HepG2 (cell line): Measurements from ENCODE around the gene UBASH3A. TPM values are rescaled to one million over a fixed set of nuclear protein-coding genes. Genes with fewer than 3 reads are reported as not detected.
A peak's percentile ranks its signal among the peaks of the same experiment; 100 is the strongest.

Experiments
- ASH2L ChIP-seq: fragments of 300-600, 200-600 bp; sonication (generic); IDR thresholded peaks from 2 replicates; pipeline ENCODE4 v1.7.0; 2017; ENCODE audit warnings: low read depth, mild to moderate bottlenecking, moderate library complexity, mixed read lengths, low read length; ENCODE audit not compliant: insufficient read length
- ATF2 ChIP-seq: sonication (generic); formaldehyde crosslinking; IDR thresholded peaks from 2 replicates; pipeline ENCODE4 v1.4.0; 2020; ENCODE audit warnings: missing genetic modification reagents
- GRHL1 ChIP-seq: sonication (generic); formaldehyde crosslinking; conservative IDR thresholded peaks from 2 replicates; pipeline ENCODE4 v1.8.0; 2022; ENCODE audit warnings: missing genetic modification reagents
- NFIC ChIP-seq: IDR thresholded peaks from 2 replicates; pipeline ENCODE4 v1.6.1; 2012; ENCODE audit warnings: mild to moderate bottlenecking, low read length, inconsistent platforms
- RFXAP ChIP-seq: sonication (generic); formaldehyde crosslinking; IDR thresholded peaks from 2 replicates; pipeline ENCODE4 v1.4.0; 2020; ENCODE audit warnings: missing genetic modification reagents, borderline replicate concordance
- RXRA ChIP-seq: sonication (generic); formaldehyde crosslinking; IDR thresholded peaks from 2 replicates; pipeline ENCODE4 v1.5.1; 2020; ENCODE audit warnings: missing genetic modification reagents
- SALL2 ChIP-seq: sonication (generic); formaldehyde crosslinking; IDR thresholded peaks from 2 replicates; pipeline ENCODE4 v1.8.1; 2023; ENCODE audit warnings: mild to moderate bottlenecking, missing genetic modification reagents, inconsistent platforms
- SSRP1 ChIP-seq: IDR thresholded peaks from 2 replicates; pipeline ENCODE4 v1.6.1; 2016; ENCODE audit warnings: control low read depth
- THAP11 ChIP-seq: IDR thresholded peaks from 2 replicates; pipeline ENCODE4 v1.6.1; 2016; ENCODE audit warnings: missing biosample characterization, missing genetic modification reagents
- ZBTB20 ChIP-seq: sonication (generic); formaldehyde crosslinking; IDR thresholded peaks from 2 replicates; pipeline ENCODE4 v1.8.1; 2023; ENCODE audit warnings: missing genetic modification reagents, low read depth, mild to moderate bottlenecking, borderline replicate concordance
- ZEB1 ChIP-seq: IDR thresholded peaks from 2 replicates; pipeline ENCODE4 v1.6.1; 2012; ENCODE audit warnings: mild to moderate bottlenecking, low read depth, inconsistent platforms; ENCODE audit not compliant: insufficient replicate concordance
- ZNF331 ChIP-seq: sonication (generic); formaldehyde crosslinking; IDR thresholded peaks from 2 replicates; pipeline ENCODE4 v1.4.0; 2020; ENCODE audit warnings: missing genetic modification reagents
- ZNF382 ChIP-seq: sonication (generic); formaldehyde crosslinking; IDR thresholded peaks from 2 replicates; pipeline ENCODE4 v1.5.0; 2020; ENCODE audit warnings: missing genetic modification reagents, mild to moderate bottlenecking, borderline replicate concordance
- ZNF670 ChIP-seq: sonication (generic); formaldehyde crosslinking; IDR thresholded peaks from 2 replicates; pipeline ENCODE4 v1.8.0; 2022; ENCODE audit warnings: mild to moderate bottlenecking, missing genetic modification reagents, borderline replicate concordance
- ZNF878 ChIP-seq: sonication (generic); formaldehyde crosslinking; IDR thresholded peaks from 2 replicates; pipeline ENCODE4 v1.8.1; 2023; ENCODE audit warnings: mild to moderate bottlenecking, missing genetic modification reagents, moderate library complexity
- ZSCAN31 ChIP-seq: sonication (generic); formaldehyde crosslinking; IDR thresholded peaks from 2 replicates; pipeline ENCODE4 v1.5.0; 2020; ENCODE audit warnings: low read depth, mild to moderate bottlenecking, missing genetic modification reagents
- polyA plus RNA-seq, 8 experiments: library from polyadenylated mRNA; depleted of rRNA in 3 of 8; stranded (reverse) in 7 of 8; unstranded in 1 of 8; fragments of >200 nt; fragmentation: Illumina TruSeq in 4 of 8; extraction: Trizol in 4 of 8; gene quantifications; 2 replicates each; pipeline versions ENCODE4 v1.2.1 to v1.2.3, GENCODE V29; 2011 to 2016; ENCODE audit warnings: low read depth in 4 of 8, missing spikeins in 1 of 8, mixed read lengths in 1 of 8; ENCODE audit not compliant: insufficient read depth in 1 of 8
- total RNA-seq, 5 experiments: library from RNA; depleted of rRNA; stranded (reverse); fragments of >200 nt; fragmentation: Illumina TruSeq; extraction: Trizol; gene quantifications; 2 replicates each; pipeline ENCODE4 v1.2.3, GENCODE V29; 2016; ENCODE audit warnings: low read depth in 1 of 5
- TF ChIP-seq, protein P1 (sequence below): sonication (generic); formaldehyde crosslinking; IDR thresholded peaks from 2 replicates; pipeline ENCODE4 v1.5.0; 2020; ENCODE audit warnings: mild to moderate bottlenecking, missing genetic modification reagents, borderline replicate concordance

Gene UBASH3A
- total and polyA plus RNA-seq, 2 of the 13 experiments (the other 11 are each of a cell fraction or from before 2014, with no cell fraction given): not detected

GRCh38 chr21:42386034-42386591 is 17.6 kb upstream of the UBASH3A start (continued):
- TF ChIP-seq, protein P1, sequence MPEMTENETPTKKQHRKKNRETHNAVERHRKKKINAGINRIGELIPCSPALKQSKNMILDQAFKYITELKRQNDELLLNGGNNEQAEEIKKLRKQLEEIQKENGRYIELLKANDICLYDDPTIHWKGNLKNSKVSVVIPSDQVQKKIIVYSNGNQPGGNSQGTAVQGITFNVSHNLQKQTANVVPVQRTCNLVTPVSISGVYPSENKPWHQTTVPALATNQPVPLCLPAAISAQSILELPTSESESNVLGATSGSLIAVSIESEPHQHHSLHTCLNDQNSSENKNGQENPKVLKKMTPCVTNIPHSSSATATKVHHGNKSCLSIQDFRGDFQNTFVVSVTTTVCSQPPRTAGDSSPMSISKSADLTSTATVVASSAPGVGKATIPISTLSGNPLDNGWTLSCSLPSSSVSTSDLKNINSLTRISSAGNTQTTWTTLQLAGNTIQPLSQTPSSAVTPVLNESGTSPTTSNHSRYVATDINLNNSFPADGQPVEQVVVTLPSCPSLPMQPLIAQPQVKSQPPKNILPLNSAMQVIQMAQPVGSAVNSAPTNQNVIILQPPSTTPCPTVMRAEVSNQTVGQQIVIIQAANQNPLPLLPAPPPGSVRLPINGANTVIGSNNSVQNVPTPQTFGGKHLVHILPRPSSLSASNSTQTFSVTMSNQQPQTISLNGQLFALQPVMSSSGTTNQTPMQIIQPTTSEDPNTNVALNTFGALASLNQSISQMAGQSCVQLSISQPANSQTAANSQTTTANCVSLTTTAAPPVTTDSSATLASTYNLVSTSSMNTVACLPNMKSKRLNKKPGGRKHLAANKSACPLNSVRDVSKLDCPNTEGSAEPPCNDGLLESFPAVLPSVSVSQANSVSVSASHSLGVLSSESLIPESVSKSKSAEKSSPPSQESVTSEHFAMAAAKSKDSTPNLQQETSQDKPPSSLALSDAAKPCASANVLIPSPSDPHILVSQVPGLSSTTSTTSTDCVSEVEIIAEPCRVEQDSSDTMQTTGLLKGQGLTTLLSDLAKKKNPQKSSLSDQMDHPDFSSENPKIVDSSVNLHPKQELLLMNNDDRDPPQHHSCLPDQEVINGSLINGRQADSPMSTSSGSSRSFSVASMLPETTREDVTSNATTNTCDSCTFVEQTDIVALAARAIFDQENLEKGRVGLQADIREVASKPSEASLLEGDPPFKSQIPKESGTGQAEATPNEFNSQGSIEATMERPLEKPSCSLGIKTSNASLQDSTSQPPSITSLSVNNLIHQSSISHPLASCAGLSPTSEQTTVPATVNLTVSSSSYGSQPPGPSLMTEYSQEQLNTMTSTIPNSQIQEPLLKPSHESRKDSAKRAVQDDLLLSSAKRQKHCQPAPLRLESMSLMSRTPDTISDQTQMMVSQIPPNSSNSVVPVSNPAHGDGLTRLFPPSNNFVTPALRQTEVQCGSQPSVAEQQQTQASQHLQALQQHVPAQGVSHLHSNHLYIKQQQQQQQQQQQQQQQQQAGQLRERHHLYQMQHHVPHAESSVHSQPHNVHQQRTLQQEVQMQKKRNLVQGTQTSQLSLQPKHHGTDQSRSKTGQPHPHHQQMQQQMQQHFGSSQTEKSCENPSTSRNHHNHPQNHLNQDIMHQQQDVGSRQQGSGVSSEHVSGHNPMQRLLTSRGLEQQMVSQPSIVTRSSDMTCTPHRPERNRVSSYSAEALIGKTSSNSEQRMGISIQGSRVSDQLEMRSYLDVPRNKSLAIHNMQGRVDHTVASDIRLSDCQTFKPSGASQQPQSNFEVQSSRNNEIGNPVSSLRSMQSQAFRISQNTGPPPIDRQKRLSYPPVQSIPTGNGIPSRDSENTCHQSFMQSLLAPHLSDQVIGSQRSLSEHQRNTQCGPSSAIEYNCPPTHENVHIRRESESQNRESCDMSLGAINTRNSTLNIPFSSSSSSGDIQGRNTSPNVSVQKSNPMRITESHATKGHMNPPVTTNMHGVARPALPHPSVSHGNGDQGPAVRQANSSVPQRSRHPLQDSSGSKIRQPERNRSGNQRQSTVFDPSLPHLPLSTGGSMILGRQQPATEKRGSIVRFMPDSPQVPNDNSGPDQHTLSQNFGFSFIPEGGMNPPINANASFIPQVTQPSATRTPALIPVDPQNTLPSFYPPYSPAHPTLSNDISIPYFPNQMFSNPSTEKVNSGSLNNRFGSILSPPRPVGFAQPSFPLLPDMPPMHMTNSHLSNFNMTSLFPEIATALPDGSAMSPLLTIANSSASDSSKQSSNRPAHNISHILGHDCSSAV (CRISPR knock-in tag): no peak
- TF ChIP-seq RXRA (CRISPR knock-in tag) (peak; percentile 91; the same call in 1 of the 2 replicates), ZBTB20 (peak; percentile 63; the same call in 1 of the 2 replicates), GRHL1 (no peak), ZSCAN31 (CRISPR knock-in tag) (no peak), RFXAP (CRISPR knock-in tag) (peak; percentile 51; the same call in 1 of the 2 replicates), THAP11 (peak; percentile 75), SALL2 (CRISPR knock-in tag) (no peak), NFIC (peak; percentile 79), ZNF670 (CRISPR knock-in tag) (0 out of 2 replicates have a peak, but pooled peaks have one; percentile 65), ATF2 (peak; percentile 52; the same call in 1 of the 2 replicates), ZNF382 (CRISPR knock-in tag) (no peak), ZNF878 (peak; percentile 74; the same call in 1 of the 2 replicates), ZNF331 (CRISPR knock-in tag) (peak; percentile 93), SSRP1 (CRISPR knock-in tag) (peak; percentile 75; the same call in 1 of the 2 replicates), ZEB1 (no peak), ASH2L (peak; percentile 84)
